Stimulated activated CD4-positive, alpha-beta T cell treated with anti-CD3 and anti-CD28 coated beads, Interleukin-4, amount 100 ng/mL, for 4 hours (primary cell): ENCODE results near the gene CACNA2D3.

ENCODE experiments used
- DNase-seq, 2 experiments: peaks; one replicate each; pipeline ENCODE4 v3.0.0-alpha.2; 2020

Gene CACNA2D3

GRCh38 chr3:54905261-54905888 is 783.0 kb downstream of the CACNA2D3 start:
- no peak for DNase-seq

GRCh38 chr3:54905920-54906319 is 783.6 kb downstream of the CACNA2D3 start:
- DNase-seq: no peak

GRCh38 chr3:54906763-54907162 is 784.4 kb downstream of the CACNA2D3 start:
- no peak for DNase-seq

- no peak for DNase-seq
Observed at GRCh38 chr3:54909191-54909590, 786.8 kb downstream of the CACNA2D3 start.

GRCh38 chr3:54914180-54914579 is 791.8 kb downstream of the CACNA2D3 start:
- DNase-seq: no peak

- DNase-seq: no peak
Observed at GRCh38 chr3:54915181-54915580, 792.8 kb downstream of the CACNA2D3 start.

- no peak for DNase-seq
Observed at GRCh38 chr3:54915976-54916375, 793.6 kb downstream of the CACNA2D3 start.

GRCh38 chr3:54916732-54917131 is 794.4 kb downstream of the CACNA2D3 start:
- no peak for DNase-seq

- no peak for DNase-seq
Observed at GRCh38 chr3:54917174-54917573, 794.8 kb downstream of the CACNA2D3 start.

GRCh38 chr3:54917862-54918261 is 795.5 kb downstream of the CACNA2D3 start:
- no peak for DNase-seq

- no peak for DNase-seq
Observed at GRCh38 chr3:54918516-54918915, 796.2 kb downstream of the CACNA2D3 start.

GRCh38 chr3:54928046-54928770 is 805.9 kb downstream of the CACNA2D3 start, which contains the start of gene LRTM1:
LRTM1 (minus strand) TSS chr3:54928059; CDS start chr3:54927911, 148 bp downstream.
- DNase-seq: no peak

GRCh38 chr3:54931182-54931581 is 808.8 kb downstream of the CACNA2D3 start:
- DNase-seq: no peak

GRCh38 chr3:54932606-54933005 is 810.3 kb downstream of the CACNA2D3 start:
- no peak for DNase-seq

- no peak for DNase-seq
Observed at GRCh38 chr3:54935869-54936268, 813.5 kb downstream of the CACNA2D3 start.

- DNase-seq: no peak
Observed at GRCh38 chr3:54936561-54936960, 814.2 kb downstream of the CACNA2D3 start.

GRCh38 chr3:54939557-54940300 is 817.4 kb downstream of the CACNA2D3 start:
- no peak for DNase-seq

- DNase-seq: no peak
Observed at GRCh38 chr3:54940971-54941370, 818.6 kb downstream of the CACNA2D3 start.

GRCh38 chr3:54941690-54942362 is 819.5 kb downstream of the CACNA2D3 start:
- no peak for DNase-seq

- DNase-seq: no peak
Observed at GRCh38 chr3:54949491-54950044, 827.2 kb downstream of the CACNA2D3 start.

GRCh38 chr3:54950391-54951003 is 828.1 kb downstream of the CACNA2D3 start:
- DNase-seq: no peak

GRCh38 chr3:54951405-54951804 is 829.1 kb downstream of the CACNA2D3 start:
- DNase-seq: no peak
